ENCODE results near the gene NEK6. TPM values are rescaled to one million over a fixed set of nuclear protein-coding genes. Genes with fewer than 3 reads are reported as not detected.

NEK6 gene
- total and polyA plus RNA-seq, 2 of the 8 experiments (the other 6 are each of a cell fraction or from before 2014, with no cell fraction given), result 17.7 to 19.7 TPM

DNA sequence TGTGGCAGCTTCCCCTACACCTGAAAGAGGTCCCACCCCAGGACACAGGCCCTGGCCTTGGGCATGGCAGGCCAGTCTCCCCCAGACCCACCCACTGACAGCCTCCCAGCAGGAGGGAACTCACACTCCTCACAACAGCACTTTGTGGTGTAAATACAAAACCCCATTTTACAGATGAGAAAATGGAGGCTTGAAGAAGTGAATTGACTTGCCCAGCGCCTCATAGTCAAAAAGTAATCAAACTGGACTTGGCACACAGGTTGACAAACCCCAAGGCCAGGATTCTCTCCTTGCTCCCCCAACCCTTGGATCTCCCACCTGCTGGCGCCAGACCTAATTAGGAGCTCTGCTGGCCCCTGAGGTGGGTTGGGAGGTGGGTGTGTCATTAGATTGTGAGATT, 29.2 kb upstream of the NEK6 start:
- Histone ChIP-seq H3K14ac (ENCODE audit: insufficient read length) (no peak overlapping the region), H3K79me2 (ENCODE audit: control insufficient read depth in 1 of 2, insufficient read depth in 2 of 2, low read length in 2 of 2) (no peaks in the 10 kb centered on the region), H3K79me1 (ENCODE audit: low read depth, low read length) (no peaks in the 10 kb centered on the region), H3K56ac (replicated peaks; ENCODE audit: insufficient read length, low read depth, low read length) (no peak overlapping the region), H3K9ac (replicated peaks in 1 of 4; ENCODE audit: extremely low read depth in 1 of 4, low read depth in 3 of 4, low read length in 3 of 4) (no peak overlapping the region), H3K23me2 (ENCODE audit: low read depth, low read length) (no peaks in the 10 kb centered on the region), H4K20me1 (replicated peaks in 1 of 2; ENCODE audit: control insufficient read depth in 1 of 2, insufficient read depth in 2 of 2, low read length in 2 of 2) (no peaks in the 10 kb centered on the region), H3K27ac (ENCODE audit: low read depth, low read length) (no peak overlapping the region), H3K4me2 (ENCODE audit: insufficient read depth in 1 of 2, low read depth in 2 of 2, low read length in 2 of 2) (no peak overlapping the region), H4K91ac (replicated peaks; ENCODE audit: insufficient read length, low read length) (no peak overlapping the region), H3K18ac (ENCODE audit: extremely low read depth, low read length) (no peak overlapping the region), H2BK12ac (ENCODE audit: low read depth, low read length) (no peak overlapping the region), H3K4me1 (replicated peaks in 1 of 4; ENCODE audit: control insufficient read depth in 3 of 4, insufficient read depth in 4 of 4, low read length in 3 of 4) (no peaks in the 10 kb centered on the region), H3K4ac (replicated peaks; ENCODE audit: insufficient read length, low read depth, low read length) (no peak overlapping the region), H3K27me3 (replicated peaks in 1 of 4; ENCODE audit: control insufficient read depth in 3 of 4, extremely low read depth in 1 of 4, insufficient read depth in 3 of 4, low read length in 3 of 4) (no peaks in the 10 kb centered on the region), H3K23ac (ENCODE audit: insufficient read length) (no peak overlapping the region), H2AFZ (ENCODE audit: low read length) (no peak overlapping the region; the same call in 1 of the 2 replicates), H2BK15ac (ENCODE audit: low read length) (no peak overlapping the region), H2BK20ac (ENCODE audit: low read length) (no peak overlapping the region), H3K36me3 (ENCODE audit: control insufficient read depth in 2 of 4, insufficient read depth in 4 of 4, low read length in 3 of 4) (no peaks in the 10 kb centered on the region), H3K4me3 (ENCODE audit: extremely low read depth in 1 of 4, insufficient read depth in 2 of 4, low read depth in 3 of 4, low read length in 4 of 4) (no peak overlapping the region), H2BK5ac (ENCODE audit: low read depth, low read length) (no peak overlapping the region), H4K8ac (ENCODE audit: extremely low read depth, insufficient read depth, low read length) (no peak overlapping the region), H2BK120ac (replicated peaks; ENCODE audit: low read depth, low read length) (no peak overlapping the region), H4K5ac (ENCODE audit: insufficient read length, low read depth, low read length) (no peak overlapping the region), H3K9me3 (ENCODE audit: insufficient read depth in 2 of 2, low read depth in 1 of 2, low read length in 1 of 2) (no peaks in the 10 kb centered on the region), H2AK5ac (ENCODE audit: low read depth, low read length) (no peak overlapping the region)
- whole genome bisulfite sequencing, 2 experiments (ENCODE audit: extremely low coverage in 1 of 2, insufficient coverage in 1 of 2, insufficient read length in 1 of 2, insufficient replicate concordance in 2 of 2, low coverage in 1 of 2, low lambda C conversion rate in 2 of 2, missing lambda C conversion rate in 1 of 2), result 84% methylated on average over 2 of the region's 2 CpGs; no CpG with 5 or more reads in 1 of the 2 experiments
- TF ChIP-seq KDM5A (IDR thresholded peaks at IDR 0.05; ENCODE audit: low read length) (no peak), JUN (IDR thresholded peaks at IDR 0.05; ENCODE audit: low read depth, low read length) (no peak), RXRA (IDR thresholded peaks at IDR 0.05; ENCODE audit: insufficient read depth, low read depth, low read length) (no peak), KDM1A (IDR thresholded peaks at IDR 0.05; ENCODE audit: borderline replicate concordance, low read length) (peak; percentile 47; the same call in 1 of the 2 replicates), CHD1 (IDR thresholded peaks at IDR 0.05; ENCODE audit: low read depth, low read length) (no peak), HDAC6 (IDR thresholded peaks at IDR 0.05; ENCODE audit: low read depth, low read length) (no peak), SP4 (IDR thresholded peaks at IDR 0.05; ENCODE audit: low read length) (no peak)
- TF ChIP-seq, protein P1, sequence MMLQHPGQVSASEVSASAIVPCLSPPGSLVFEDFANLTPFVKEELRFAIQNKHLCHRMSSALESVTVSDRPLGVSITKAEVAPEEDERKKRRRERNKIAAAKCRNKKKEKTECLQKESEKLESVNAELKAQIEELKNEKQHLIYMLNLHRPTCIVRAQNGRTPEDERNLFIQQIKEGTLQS (IDR thresholded peaks at IDR 0.05; ENCODE audit: insufficient read depth, low read depth, low read length), result no peak
- FAIRE-seq (no peak), DNase-seq (ENCODE audit: low read depth in 1 of 2, low spot score in 2 of 2) (no peak)
- CTCF ChIA-PET (ENCODE audit: partially characterized antibody), result interaction anchor here (0.9 to 1.7 kb wide), 2 partner anchors 13 to 19 kb away, joined by 3 to 4 read pairs; no protein-coding TSS in a partner anchor
- POLR2A ChIA-PET (ENCODE audit: partially characterized antibody), result no interaction called here

Measured in H1 (cell line).